Activated T-cell treated with anti-CD3 and anti-CD28 coated beads, Interleukin-2, amount 50 U/mL, for 72 hours (primary cell): Measurements from ENCODE around the gene HELZ. TPM values are rescaled to one million over a fixed set of nuclear protein-coding genes. Genes with fewer than 3 reads are reported as not detected.
"Not testable (repeated sequence)": the region's sequence is repeated elsewhere in the genome, so short reads cannot be mapped to it uniquely, and the experiment has no call there.

Experiments used
- ATAC-seq, 2 donors: fragments of 150-1000 bp; cut with Tn5 transposase; replicated peaks in 1 of 2; 2 replicates each; pipeline ENCODE4 v1.10.0; 2021; ENCODE audit warnings: moderate library complexity in 2 of 2, mild to moderate bottlenecking in 1 of 2
- DNase-seq, 2 donors: peaks; one replicate each; pipeline ENCODE4 v3.0.0; 2021 to 2022; ENCODE audit warnings: mixed read lengths in 1 of 2
- H3K27ac Mint-ChIP-seq: one replicate; pipeline ENCODE4 v1.8.0; 2022; ENCODE audit warnings: mild to moderate bottlenecking, moderate library complexity, mixed read lengths
- H3K27me3 Mint-ChIP-seq: one replicate; pipeline ENCODE4 v1.8.0; 2022; ENCODE audit warnings: low read depth, mixed read lengths
- H3K36me3 Mint-ChIP-seq, 2 donors: one replicate each; pipeline ENCODE4 v1.8.0; 2022; ENCODE audit warnings: mixed read lengths in 2 of 2, mild to moderate bottlenecking in 1 of 2; ENCODE audit not compliant: insufficient read depth in 2 of 2
- H3K4me1 Mint-ChIP-seq: one replicate; pipeline ENCODE4 v1.8.0; 2022; ENCODE audit warnings: low read depth, mixed read lengths
- H3K4me3 Mint-ChIP-seq, 2 donors: one replicate each; pipeline ENCODE4 v1.8.0; 2022; ENCODE audit warnings: mild to moderate bottlenecking in 2 of 2, mixed read lengths in 2 of 2, moderate library complexity in 2 of 2
- H3K9me3 Mint-ChIP-seq, 2 donors: one replicate each; pipeline ENCODE4 v1.8.0; 2022; ENCODE audit warnings: mixed read lengths in 2 of 2
- total RNA-seq, 2 donors: library from RNA; stranded (reverse); gene quantifications; one replicate each; pipeline ENCODE4 v1.2.3, GENCODE V29; 2022

The HELZ gene
- total RNA-seq: 10 to 100 TPM; 51.3 to 52.0 TPM

GRCh38 chr17:67245073-67245693, at the start of gene HELZ:
Gene HELZ, minus strand, starts transcription at chr17:67245196. Its CDS starts 26,392 bp downstream, at chr17:67218804.
- Mint-ChIP-seq H3K27me3 (peaks cover 9% of the 10 kb centered on the region), H3K4me1 (peaks cover 39% of the 10 kb centered on the region), H3K36me3 (peaks cover 6 to 9% of the 10 kb centered on the region in 2 donors), H3K27ac (peak within 1 kb of the TSS; percentile 96), H3K4me3 (peak within 1 kb of the TSS; percentile 89 to 94), H3K9me3 (no peaks in the 10 kb centered on the region)
- ATAC-seq (peak; percentile 77 to 85), DNase-seq (peak; percentile 81 to 82)

- no peaks in the 10 kb centered on the region for H3K4me1 Mint-ChIP-seq
- H3K9me3 Mint-ChIP-seq: no peaks in the 10 kb centered on the region
- H3K27me3 Mint-ChIP-seq: no peaks in the 10 kb centered on the region
- H3K36me3 Mint-ChIP-seq: no peaks in the 10 kb centered on the region
- ATAC-seq (peak; percentile 97), DNase-seq (peak; percentile 69 to 70)
- H3K27ac Mint-ChIP-seq: no peak overlapping the region
- H3K4me3 Mint-ChIP-seq: peak overlapping the region in 1 of 2 donors; percentile 43
These were observed 48.5 kb upstream of the HELZ start for GRCh38 chr17:67293251-67294203.

- no peaks in the 10 kb centered on the region for H3K27me3 Mint-ChIP-seq
- ATAC-seq: no peak
- no peaks in the 10 kb centered on the region for H3K9me3 Mint-ChIP-seq
- H3K36me3 Mint-ChIP-seq: no peaks in the 10 kb centered on the region
- H3K4me3 Mint-ChIP-seq: no peak overlapping the region
- no peaks in the 10 kb centered on the region for H3K4me1 Mint-ChIP-seq
- no peak for DNase-seq
- H3K27ac Mint-ChIP-seq: no peak overlapping the region
These were observed 45.8 kb upstream of the HELZ start for GRCh38 chr17:67290711-67291291.

- Mint-ChIP-seq H3K36me3 (no peaks in the 10 kb centered on the region), H3K27me3 (no peaks in the 10 kb centered on the region), H3K27ac (no peak overlapping the region), H3K9me3 (no peaks in the 10 kb centered on the region), H3K4me1 (no peaks in the 10 kb centered on the region), H3K4me3 (no peak overlapping the region)
- DNase-seq (no peak), ATAC-seq (no peak)
These were observed 45.2 kb upstream of the HELZ start for GRCh38 chr17:67290244-67290643.

GRCh38 chr17:67289181-67289876, 44.3 kb upstream of the HELZ start:
- H3K4me1 Mint-ChIP-seq: no peaks in the 10 kb centered on the region
- H3K36me3 Mint-ChIP-seq: no peaks in the 10 kb centered on the region
- H3K27me3 Mint-ChIP-seq: no peaks in the 10 kb centered on the region
- ATAC-seq: no peak
- H3K9me3 Mint-ChIP-seq: no peaks in the 10 kb centered on the region
- H3K27ac Mint-ChIP-seq: no peak overlapping the region
- no peak for DNase-seq
- no peak overlapping the region for H3K4me3 Mint-ChIP-seq

- H3K36me3 Mint-ChIP-seq, DNase-seq, H3K27me3 Mint-ChIP-seq, H3K27ac Mint-ChIP-seq, H3K9me3 Mint-ChIP-seq, H3K4me1 Mint-ChIP-seq, H3K4me3 Mint-ChIP-seq, ATAC-seq: not testable (repeated sequence)
These were observed 41.8 kb upstream of the HELZ start for GRCh38 chr17:67286826-67287225.

GRCh38 chr17:67285360-67285759, 40.4 kb upstream of the HELZ start:
- no peak for DNase-seq
- H3K4me3 Mint-ChIP-seq: no peak overlapping the region
- H3K27me3 Mint-ChIP-seq: no peaks in the 10 kb centered on the region
- H3K4me1 Mint-ChIP-seq: no peaks in the 10 kb centered on the region
- H3K9me3 Mint-ChIP-seq: no peaks in the 10 kb centered on the region
- H3K36me3 Mint-ChIP-seq: no peaks in the 10 kb centered on the region
- H3K27ac Mint-ChIP-seq: peak overlapping the region; percentile 58
- ATAC-seq: no peak

GRCh38 chr17:67283731-67284516, 38.9 kb upstream of the HELZ start:
- Mint-ChIP-seq H3K4me3 (no peak overlapping the region), H3K27ac (no peak overlapping the region), H3K4me1 (no peaks in the 10 kb centered on the region), H3K36me3 (no peaks in the 10 kb centered on the region), H3K9me3 (no peaks in the 10 kb centered on the region), H3K27me3 (no peaks in the 10 kb centered on the region)
- ATAC-seq (no peak), DNase-seq (no peak)

GRCh38 chr17:67281743-67282142, 36.7 kb upstream of the HELZ start:
- Mint-ChIP-seq H3K4me3 (no peak overlapping the region), H3K9me3 (no peaks in the 10 kb centered on the region), H3K27ac (no peak overlapping the region), H3K36me3 (no peaks in the 10 kb centered on the region), H3K4me1 (no peaks in the 10 kb centered on the region), H3K27me3 (no peaks in the 10 kb centered on the region)
- DNase-seq (no peak), ATAC-seq (no peak)

GRCh38 chr17:67281053-67281452, 36.1 kb upstream of the HELZ start:
- Mint-ChIP-seq H3K27me3 (no peaks in the 10 kb centered on the region), H3K4me3 (no peak overlapping the region), H3K4me1 (no peaks in the 10 kb centered on the region), H3K36me3 (no peaks in the 10 kb centered on the region), H3K27ac (no peak overlapping the region), H3K9me3 (no peaks in the 10 kb centered on the region)
- DNase-seq (no peak), ATAC-seq (no peak)

- no peak overlapping the region for H3K27ac Mint-ChIP-seq
- no peaks in the 10 kb centered on the region for H3K4me1 Mint-ChIP-seq
- H3K9me3 Mint-ChIP-seq: no peaks in the 10 kb centered on the region
- no peak overlapping the region for H3K4me3 Mint-ChIP-seq
- no peaks in the 10 kb centered on the region for H3K27me3 Mint-ChIP-seq
- DNase-seq (no peak), ATAC-seq (no peak)
- H3K36me3 Mint-ChIP-seq: no peaks in the 10 kb centered on the region
These were observed 35.3 kb upstream of the HELZ start for GRCh38 chr17:67280279-67280678.

GRCh38 chr17:67279115-67279514, 34.1 kb upstream of the HELZ start:
- Mint-ChIP-seq H3K27me3 (no peaks in the 10 kb centered on the region), H3K9me3 (no peaks in the 10 kb centered on the region), H3K4me3 (no peak overlapping the region), H3K4me1 (no peaks in the 10 kb centered on the region), H3K27ac (no peak overlapping the region), H3K36me3 (no peaks in the 10 kb centered on the region)
- DNase-seq (no peak), ATAC-seq (no peak)
